ENCODE results near the gene PHF10.
A peak's percentile ranks its signal among the peaks of the same experiment; 100 is the strongest.
"Not testable (repeated sequence)": the region's sequence is repeated elsewhere in the genome, so short reads cannot be mapped to it uniquely, and the experiment has no call there.

Gene PHF10

GRCh38 chr6:169701954-169702839 is 22.1 kb downstream of the PHF10 start, which contains the start of the genes C6orf120 and WDR27:
Gene C6orf120, plus strand, starts transcription at chr6:169702126. Its CDS starts 334 bp downstream, at chr6:169702460.
Gene WDR27, minus strand, starts transcription at chr6:169702029. Its CDS starts 13,024 bp downstream, at chr6:169689005.
- H3K9me3 ChIP-seq (replicated peaks; ENCODE audit: insufficient read depth, low read length) = no peaks in the 10 kb centered on the region
- H3K79me2 ChIP-seq (ENCODE audit: low read length) = peaks cover 22% of the 10 kb centered on the region
- H2AFZ ChIP-seq (ENCODE audit: low read length) = peak within 1 kb of the TSS; percentile 86
- peak within 1 kb of the TSS; percentile 72 for H3K27ac ChIP-seq (ENCODE audit: low read length)
- no peak for TF ChIP-seq EZH2phosphoT487 (IDR thresholded peaks at IDR 0.05; ENCODE audit: low read length)
- TF ChIP-seq, protein P1, sequence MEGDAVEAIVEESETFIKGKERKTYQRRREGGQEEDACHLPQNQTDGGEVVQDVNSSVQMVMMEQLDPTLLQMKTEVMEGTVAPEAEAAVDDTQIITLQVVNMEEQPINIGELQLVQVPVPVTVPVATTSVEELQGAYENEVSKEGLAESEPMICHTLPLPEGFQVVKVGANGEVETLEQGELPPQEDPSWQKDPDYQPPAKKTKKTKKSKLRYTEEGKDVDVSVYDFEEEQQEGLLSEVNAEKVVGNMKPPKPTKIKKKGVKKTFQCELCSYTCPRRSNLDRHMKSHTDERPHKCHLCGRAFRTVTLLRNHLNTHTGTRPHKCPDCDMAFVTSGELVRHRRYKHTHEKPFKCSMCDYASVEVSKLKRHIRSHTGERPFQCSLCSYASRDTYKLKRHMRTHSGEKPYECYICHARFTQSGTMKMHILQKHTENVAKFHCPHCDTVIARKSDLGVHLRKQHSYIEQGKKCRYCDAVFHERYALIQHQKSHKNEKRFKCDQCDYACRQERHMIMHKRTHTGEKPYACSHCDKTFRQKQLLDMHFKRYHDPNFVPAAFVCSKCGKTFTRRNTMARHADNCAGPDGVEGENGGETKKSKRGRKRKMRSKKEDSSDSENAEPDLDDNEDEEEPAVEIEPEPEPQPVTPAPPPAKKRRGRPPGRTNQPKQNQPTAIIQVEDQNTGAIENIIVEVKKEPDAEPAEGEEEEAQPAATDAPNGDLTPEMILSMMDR (IDR thresholded peaks at IDR 0.05; ENCODE audit: low read length) = no peak
- no peak for TF ChIP-seq EZH2 (optimal IDR thresholded peaks at IDR 0.05; ENCODE audit: low read depth, low read length)
- H3K4me1 ChIP-seq (ENCODE audit: low read length) = 0 out of 2 replicates have a peak, but pooled peaks cover 3% of the 10 kb centered on the region
- peak within 1 kb of the TSS; percentile 82 for H3K4me3 ChIP-seq (ENCODE audit: low read length)
- peak within 1 kb of the TSS; percentile 79 for H3K9ac ChIP-seq (ENCODE audit: low read length)
- no peaks in the 10 kb centered on the region for H3K9me2 ChIP-seq (replicated peaks; ENCODE audit: insufficient read depth, low read length)
- peak; percentile 91 for DNase-seq
- no peaks in the 10 kb centered on the region for H3K36me3 ChIP-seq (replicated peaks; ENCODE audit: insufficient read depth, low read length)
- no peaks in the 10 kb centered on the region for H3K27me3 ChIP-seq (replicated peaks; ENCODE audit: insufficient read depth, low read length)
- H3K4me2 ChIP-seq (ENCODE audit: low read depth, low read length) = peak within 1 kb of the TSS; percentile 68
- no peaks in the 10 kb centered on the region for H4K20me1 ChIP-seq (ENCODE audit: insufficient read depth, low read length)
- H3F3A ChIP-seq (ENCODE audit: insufficient read depth, low read length) = no peaks in the 10 kb centered on the region

DNA sequence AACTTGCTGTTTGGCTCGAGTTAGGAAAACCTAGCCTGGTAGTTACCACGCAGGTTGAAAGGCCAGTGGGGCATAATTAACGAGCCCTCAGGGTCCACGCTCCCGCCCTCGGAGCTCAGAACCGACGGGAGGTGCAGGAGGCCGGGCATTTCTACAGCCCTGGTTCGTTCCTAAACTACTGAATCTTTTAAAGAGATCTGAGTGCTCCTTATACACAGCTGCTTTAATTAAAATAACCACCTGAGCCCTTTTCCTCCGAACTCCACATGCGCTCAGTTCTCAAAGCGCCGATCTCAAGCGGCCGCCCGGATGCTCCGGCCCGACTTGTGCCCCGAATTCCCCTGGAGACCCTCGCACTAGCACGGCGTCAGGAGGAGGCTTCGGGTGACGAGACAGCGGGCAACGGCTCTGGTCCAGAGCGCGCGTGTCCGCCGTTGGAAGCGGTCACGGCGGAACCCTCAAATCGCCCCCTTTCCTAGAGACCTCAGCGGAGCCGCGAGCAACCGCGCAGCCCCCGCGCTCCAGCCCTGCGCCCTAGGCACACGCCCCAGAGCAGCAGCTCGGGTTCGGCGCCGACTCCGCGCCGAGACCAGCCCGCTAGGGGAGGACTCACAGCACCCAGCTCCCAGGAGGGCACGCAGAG is 22.9 kb downstream of the PHF10 start:
- H3K4me2 ChIP-seq (ENCODE audit: low read depth, low read length) = peak overlapping the region; percentile 68; the same call in 1 of the 2 replicates
- peak overlapping the region; percentile 82 for H3K4me3 ChIP-seq (ENCODE audit: low read length)
- 0 out of 2 replicates have a peak, but pooled peaks cover 3% of the 10 kb centered on the region for H3K4me1 ChIP-seq (ENCODE audit: low read length)
- H3K9ac ChIP-seq (ENCODE audit: low read length) = peak overlapping the region; percentile 79
- TF ChIP-seq EZH2 (optimal IDR thresholded peaks at IDR 0.05; ENCODE audit: low read depth, low read length) (no peak), EZH2phosphoT487 (IDR thresholded peaks at IDR 0.05; ENCODE audit: low read length) (no peak)
- TF ChIP-seq, protein P1 (IDR thresholded peaks at IDR 0.05; ENCODE audit: low read length) = no peak
- H3K27ac ChIP-seq (ENCODE audit: low read length) = peak overlapping the region; percentile 72; the same call in 1 of the 2 replicates
- no peaks in the 10 kb centered on the region for H3K27me3 ChIP-seq (replicated peaks; ENCODE audit: insufficient read depth, low read length)
- H4K20me1 ChIP-seq (ENCODE audit: insufficient read depth, low read length) = no peaks in the 10 kb centered on the region
- no peaks in the 10 kb centered on the region for H3F3A ChIP-seq (ENCODE audit: insufficient read depth, low read length)
- no peaks in the 10 kb centered on the region for H3K9me3 ChIP-seq (replicated peaks; ENCODE audit: insufficient read depth, low read length)
- H3K9me2 ChIP-seq (replicated peaks; ENCODE audit: insufficient read depth, low read length) = no peaks in the 10 kb centered on the region
- H3K36me3 ChIP-seq (replicated peaks; ENCODE audit: insufficient read depth, low read length) = no peaks in the 10 kb centered on the region
- peak overlapping the region; percentile 86 for H2AFZ ChIP-seq (ENCODE audit: low read length)
- peaks cover 22% of the 10 kb centered on the region for H3K79me2 ChIP-seq (ENCODE audit: low read length)
- no peak for DNase-seq

DNA sequence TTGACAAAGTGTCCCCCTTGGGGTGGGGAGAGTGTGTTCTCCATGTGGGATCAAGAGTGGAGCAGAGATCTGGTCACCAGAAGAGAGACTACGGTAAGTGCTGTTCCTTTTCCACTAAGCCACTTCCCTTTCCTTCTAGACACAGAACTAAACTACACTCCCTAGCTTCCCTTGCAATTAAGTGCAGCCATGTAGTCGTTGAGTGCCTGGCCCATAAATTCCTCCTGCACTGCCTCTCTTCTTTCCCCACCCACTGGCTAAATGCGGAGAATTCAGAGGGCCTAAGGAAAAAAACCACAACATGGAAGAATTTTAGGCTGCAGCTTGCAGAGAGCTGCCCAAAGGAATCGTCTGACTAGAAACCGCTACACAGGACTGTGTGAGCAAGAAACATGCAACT is 24.0 kb downstream of the PHF10 start:
- Histone ChIP-seq H3K4me3 (ENCODE audit: low read length) (no peak overlapping the region), H3K9me2 (replicated peaks; ENCODE audit: insufficient read depth, low read length) (no peaks in the 10 kb centered on the region), H3F3A (ENCODE audit: insufficient read depth, low read length) (no peaks in the 10 kb centered on the region), H3K4me1 (ENCODE audit: low read length) (0 out of 2 replicates have a peak, but pooled peaks cover 3% of the 10 kb centered on the region), H3K9me3 (replicated peaks; ENCODE audit: insufficient read depth, low read length) (no peaks in the 10 kb centered on the region), H3K36me3 (replicated peaks; ENCODE audit: insufficient read depth, low read length) (no peaks in the 10 kb centered on the region), H3K4me2 (ENCODE audit: low read depth, low read length) (peak overlapping the region; percentile 68; the same call in 1 of the 2 replicates), H3K79me2 (ENCODE audit: low read length) (peaks cover 22% of the 10 kb centered on the region), H3K27ac (ENCODE audit: low read length) (no peak overlapping the region), H2AFZ (ENCODE audit: low read length) (no peak overlapping the region), H3K9ac (ENCODE audit: low read length) (no peak overlapping the region), H3K27me3 (replicated peaks; ENCODE audit: insufficient read depth, low read length) (no peaks in the 10 kb centered on the region), H4K20me1 (ENCODE audit: insufficient read depth, low read length) (no peaks in the 10 kb centered on the region)
- TF ChIP-seq, protein P1 (IDR thresholded peaks at IDR 0.05; ENCODE audit: low read length) = no peak
- no peak for TF ChIP-seq EZH2 (optimal IDR thresholded peaks at IDR 0.05; ENCODE audit: low read depth, low read length)
- no peak for DNase-seq

- not testable (repeated sequence) for H3F3A ChIP-seq (ENCODE audit: insufficient read depth, low read length); H3K9me2 ChIP-seq (replicated peaks; ENCODE audit: insufficient read depth, low read length); H3K9me3 ChIP-seq (replicated peaks; ENCODE audit: insufficient read depth, low read length); H3K79me2 ChIP-seq (ENCODE audit: low read length); H2AFZ ChIP-seq (ENCODE audit: low read length); H3K4me3 ChIP-seq (ENCODE audit: low read length); H3K4me1 ChIP-seq (ENCODE audit: low read length); H3K27me3 ChIP-seq (replicated peaks; ENCODE audit: insufficient read depth, low read length); H3K36me3 ChIP-seq (replicated peaks; ENCODE audit: insufficient read depth, low read length); H3K9ac ChIP-seq (ENCODE audit: low read length); H3K4me2 ChIP-seq (ENCODE audit: low read depth, low read length); H3K27ac ChIP-seq (ENCODE audit: low read length); H4K20me1 ChIP-seq (ENCODE audit: insufficient read depth, low read length); DNase-seq
Measured at GRCh38 chr6:169697115-169697514, 27.2 kb downstream of the PHF10 start.
